NCI-H510A treated with DMSO at 0.1 percent for 48 hours (cell line): ENCODE results near the gene SCFD2.
"Not testable (repeated sequence)": the region's sequence is repeated elsewhere in the genome, so short reads cannot be mapped to it uniquely, and the experiment has no call there.

Source experiments
- DNase-seq: peaks from one replicate; lab custom pipeline; 2025; lab: John Stamatoyannopoulos, UW

The SCFD2 gene

GRCh38 chr4:53011259-53011905, 354.5 kb downstream of the SCFD2 start:
- no peak for DNase-seq

GRCh38 chr4:53010318-53010717, 355.5 kb downstream of the SCFD2 start:
- no peak for DNase-seq

DNA sequence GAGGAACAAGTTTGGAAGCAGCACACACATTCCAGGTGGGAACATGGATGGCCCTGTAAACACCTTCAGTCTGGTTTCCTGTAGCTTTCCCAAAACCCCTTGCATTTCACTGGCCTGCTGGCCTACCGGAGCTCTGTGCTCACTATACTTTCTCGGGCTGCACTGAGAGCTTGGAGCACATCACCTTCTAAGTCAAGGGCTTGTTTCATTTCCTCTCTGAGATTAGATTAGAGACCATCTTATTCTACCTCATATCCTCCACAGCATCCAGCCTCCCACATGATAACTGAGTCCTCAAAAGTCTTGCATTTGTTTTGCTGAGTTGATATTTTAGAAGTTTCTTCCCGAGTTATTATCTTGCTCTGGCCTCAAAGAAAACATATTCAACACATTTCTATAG, 356.0 kb downstream of the SCFD2 start:
- no peak for DNase-seq

DNA sequence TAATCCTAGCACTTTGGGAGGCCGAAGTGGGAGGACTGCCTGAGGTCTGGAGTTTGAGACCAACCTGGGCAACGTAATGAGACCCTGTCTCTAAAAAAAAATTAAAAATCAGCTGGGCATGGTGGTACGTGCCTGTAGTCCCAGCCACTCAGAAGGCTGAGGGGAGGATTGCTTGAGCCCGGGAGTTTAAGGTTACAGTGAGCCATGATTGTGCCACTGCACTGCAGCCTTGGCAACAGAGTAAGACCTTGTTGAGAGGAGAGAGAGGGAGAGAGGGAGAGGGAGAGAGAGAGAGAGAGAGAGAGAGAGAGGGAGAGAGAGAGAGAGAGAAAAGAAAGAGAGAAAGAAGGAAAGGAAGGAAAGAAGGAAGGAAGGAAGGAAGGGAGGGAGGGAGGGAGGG, 358.8 kb downstream of the SCFD2 start:
- no peak for DNase-seq

- no peak for DNase-seq
Measured at GRCh38 chr4:53005808-53006207, 360.1 kb downstream of the SCFD2 start.

DNA sequence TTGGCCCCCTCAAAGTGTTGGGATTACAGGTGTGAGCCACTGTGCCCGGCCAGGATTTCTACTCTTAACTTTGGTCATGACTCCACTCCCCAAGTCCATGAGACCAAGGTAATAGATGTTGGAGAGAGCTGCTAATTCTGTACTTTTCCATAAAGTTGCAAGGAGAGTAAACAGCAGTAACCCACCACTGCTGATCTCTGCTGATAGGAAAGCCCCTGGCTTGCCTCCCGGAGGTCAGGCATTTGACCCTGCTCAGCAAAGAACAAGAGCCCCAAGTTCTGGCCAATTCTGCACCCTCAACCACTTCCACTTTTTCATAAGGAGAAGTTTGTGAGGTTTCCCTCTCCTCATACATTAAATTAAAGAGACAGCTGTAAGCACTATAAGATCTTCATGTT, 360.7 kb downstream of the SCFD2 start:
- DNase-seq, result no peak

- DNase-seq, result no peak
Measured at GRCh38 chr4:53004497-53005148, 361.2 kb downstream of the SCFD2 start.

DNA sequence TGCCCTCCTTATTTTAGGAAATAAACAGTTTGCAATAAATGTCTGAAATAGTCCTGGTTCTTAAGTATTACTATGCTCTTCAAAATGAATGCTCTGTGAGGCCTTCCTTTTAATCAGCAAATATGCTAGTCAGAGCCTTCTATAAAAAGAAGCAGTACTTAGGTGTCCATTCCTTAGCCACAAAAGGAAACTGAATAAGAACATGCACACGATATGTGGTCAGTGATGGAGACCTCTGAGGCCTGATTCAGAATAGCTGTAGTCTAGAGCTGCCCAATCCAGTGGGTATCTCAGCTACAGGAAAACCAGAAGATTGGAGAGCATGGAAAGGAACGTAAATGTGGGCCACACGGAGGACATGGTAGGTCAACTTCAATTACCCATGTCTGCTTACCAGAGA, 361.9 kb downstream of the SCFD2 start:
- DNase-seq, result no peak

GRCh38 chr4:53000560-53000959, 365.3 kb downstream of the SCFD2 start:
- no peak for DNase-seq

DNA sequence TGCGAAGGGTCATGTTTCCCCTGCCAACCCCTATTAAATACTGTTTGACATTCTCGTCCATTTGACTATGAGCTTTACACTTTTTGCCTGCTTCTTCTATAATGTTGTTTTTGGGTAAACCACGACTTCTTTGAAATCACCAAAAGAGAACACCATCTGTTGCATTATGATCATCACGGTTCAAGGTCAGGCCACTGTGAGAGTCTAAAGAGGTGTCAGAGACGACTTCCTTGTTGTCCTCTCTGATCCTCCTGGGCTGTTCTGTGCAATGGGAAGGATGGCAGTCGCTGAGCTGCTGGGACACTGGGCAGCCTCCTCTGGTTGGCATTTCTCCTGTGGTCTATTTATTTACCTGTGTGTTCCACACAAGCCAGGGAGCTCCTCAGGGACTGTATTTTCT, 366.2 kb downstream of the SCFD2 start:
- DNase-seq, result no peak

GRCh38 chr4:52998413-52998812, 367.4 kb downstream of the SCFD2 start:
- DNase-seq, result no peak

- DNase-seq, result no peak
Measured at GRCh38 chr4:52997132-52997416, 368.8 kb downstream of the SCFD2 start.

DNA sequence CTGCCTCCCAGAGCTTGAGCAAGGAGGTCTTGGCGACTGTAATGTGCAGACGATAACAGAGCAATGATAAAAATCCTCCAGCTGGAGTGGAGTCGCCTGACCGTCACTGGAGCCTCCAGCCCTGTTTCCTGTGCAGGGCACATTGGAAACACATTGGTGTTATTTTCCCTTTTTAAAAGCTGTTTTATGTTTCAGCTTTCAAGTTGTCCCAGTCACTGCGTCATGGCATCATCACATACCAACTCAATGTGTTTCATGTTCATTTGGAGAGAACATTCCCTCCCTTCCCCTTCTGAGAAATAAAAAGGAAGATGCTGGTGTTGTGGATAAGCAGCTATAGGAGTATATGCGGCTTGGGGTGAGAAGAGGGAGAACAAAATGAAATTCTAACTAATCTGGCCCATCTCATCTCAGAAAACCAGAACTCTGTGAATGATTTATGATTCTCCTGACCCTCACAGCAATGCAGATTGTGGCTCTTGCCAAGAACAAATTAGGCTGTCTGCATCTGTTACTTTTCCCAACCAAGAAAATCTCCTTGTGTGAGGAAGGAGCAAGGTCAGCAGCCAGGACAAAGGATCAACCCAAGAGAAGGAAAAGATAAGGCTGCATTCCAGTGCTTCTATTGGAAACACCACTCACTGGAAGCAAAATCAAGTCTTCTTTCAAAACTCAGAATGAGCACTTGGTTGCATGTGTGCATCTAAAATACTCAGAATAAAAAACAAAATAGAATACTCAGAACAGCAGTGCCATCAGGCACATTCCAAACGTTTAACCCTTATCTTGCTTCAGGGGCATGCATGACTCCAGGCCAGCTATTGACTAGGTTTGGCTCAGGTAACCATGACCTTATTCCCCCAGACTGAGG, 369.4 kb downstream of the SCFD2 start:
- DNase-seq, result no peak

- no peak for DNase-seq
Measured at GRCh38 chr4:52995360-52996030, 370.4 kb downstream of the SCFD2 start.

DNA sequence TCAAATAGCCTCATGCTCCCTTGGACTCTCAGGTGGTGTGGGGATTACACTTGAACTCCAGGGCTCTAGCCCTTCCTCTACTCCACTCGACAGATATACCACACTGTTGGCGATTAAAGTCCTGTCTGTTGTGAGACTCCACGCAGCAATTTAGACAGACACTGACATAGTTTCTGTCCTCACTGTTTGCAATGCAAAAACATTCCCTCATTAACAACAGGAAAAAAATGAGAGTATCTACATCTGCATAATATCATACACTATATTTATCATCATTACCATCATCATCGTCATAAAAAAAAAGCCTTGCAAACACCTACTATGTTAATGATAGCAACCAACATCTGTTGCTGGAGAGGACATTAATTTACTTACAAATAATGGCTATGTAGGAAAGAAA, 371.3 kb downstream of the SCFD2 start:
- no peak for DNase-seq

DNA sequence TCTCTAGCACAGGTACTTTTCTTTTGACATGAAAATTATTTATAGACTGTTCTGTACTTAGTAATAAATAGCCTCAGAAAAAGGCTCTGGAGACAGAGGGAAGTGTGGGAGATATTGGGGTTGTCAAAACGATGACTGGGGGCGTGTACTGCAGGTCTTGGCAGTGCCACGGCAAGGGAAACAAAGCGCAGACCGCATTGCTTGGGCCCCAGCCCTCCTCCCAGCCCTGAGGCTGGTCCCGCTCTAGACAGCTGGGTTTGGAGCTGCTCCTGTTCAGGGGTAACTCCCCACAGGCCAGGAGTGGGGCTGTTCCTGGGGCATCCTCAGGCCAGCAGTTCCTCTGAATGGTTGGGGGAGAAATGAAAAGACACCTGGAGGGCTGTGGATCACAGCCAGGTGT, 372.1 kb downstream of the SCFD2 start:
- no peak for DNase-seq

DNA sequence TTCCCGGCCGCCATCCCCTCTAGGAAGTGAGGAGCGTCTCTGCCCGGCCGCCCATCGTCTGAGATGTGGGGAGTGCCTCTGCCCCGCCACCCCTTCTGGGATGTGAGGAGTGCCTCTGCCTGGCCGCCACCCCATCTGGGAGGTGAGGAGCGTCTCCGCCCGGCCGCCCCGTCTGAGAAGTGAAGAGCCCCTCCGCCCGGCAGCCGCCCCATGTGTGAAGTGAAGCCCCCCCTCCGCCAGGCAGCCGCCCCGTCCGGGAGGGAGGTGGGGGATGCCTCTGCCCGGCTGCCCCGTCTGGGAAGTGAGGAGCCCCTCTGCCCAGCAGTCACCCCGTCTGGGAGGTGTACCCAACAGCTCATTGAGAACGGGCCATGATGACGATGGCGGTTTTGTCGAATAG, 373.3 kb downstream of the SCFD2 start:
- not testable (repeated sequence) for DNase-seq

DNA sequence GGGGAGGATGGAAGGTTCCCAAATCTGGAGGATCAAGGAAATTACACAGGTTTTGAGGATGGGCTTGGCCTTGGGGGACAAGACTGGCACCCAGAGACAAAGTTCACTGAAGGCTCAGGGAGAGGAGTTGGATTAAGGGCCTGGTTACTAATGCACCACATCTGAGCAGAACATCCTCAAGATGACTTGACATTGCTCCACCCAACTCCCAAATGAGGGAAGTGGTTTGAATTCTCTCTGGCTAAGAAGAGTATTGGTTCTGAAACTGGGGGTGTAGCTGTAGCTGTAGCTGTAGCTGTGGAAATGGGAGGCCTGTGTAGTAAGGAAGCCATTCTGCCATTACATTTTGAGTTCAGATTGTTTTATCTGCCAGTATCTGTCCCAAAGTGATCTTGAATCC, 374.4 kb downstream of the SCFD2 start:
- no peak for DNase-seq

DNA sequence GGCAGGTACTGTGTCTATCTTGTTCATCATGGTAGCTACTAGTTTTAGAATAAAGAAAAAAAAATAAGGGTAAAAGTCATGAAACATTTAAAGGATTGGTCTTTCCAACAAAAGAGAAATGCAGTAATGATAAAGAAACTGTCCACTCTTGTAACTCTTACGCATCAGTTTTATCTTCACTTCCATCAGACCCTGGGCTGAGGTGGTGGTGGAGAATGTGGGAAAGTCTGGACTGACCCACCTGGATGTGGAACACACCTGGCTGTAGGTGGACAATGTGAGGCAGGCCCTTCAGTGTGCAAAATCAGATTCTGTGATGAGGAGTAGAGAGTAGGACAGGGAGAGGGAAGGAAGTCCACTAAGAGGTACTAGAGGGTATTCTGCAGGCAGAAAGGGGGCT, 375.2 kb downstream of the SCFD2 start:
- DNase-seq, result no peak

- DNase-seq, result no peak
Measured at GRCh38 chr4:52989865-52990264, 376.0 kb downstream of the SCFD2 start.

GRCh38 chr4:52987392-52988056, 378.3 kb downstream of the SCFD2 start:
- DNase-seq, result no peak

DNA sequence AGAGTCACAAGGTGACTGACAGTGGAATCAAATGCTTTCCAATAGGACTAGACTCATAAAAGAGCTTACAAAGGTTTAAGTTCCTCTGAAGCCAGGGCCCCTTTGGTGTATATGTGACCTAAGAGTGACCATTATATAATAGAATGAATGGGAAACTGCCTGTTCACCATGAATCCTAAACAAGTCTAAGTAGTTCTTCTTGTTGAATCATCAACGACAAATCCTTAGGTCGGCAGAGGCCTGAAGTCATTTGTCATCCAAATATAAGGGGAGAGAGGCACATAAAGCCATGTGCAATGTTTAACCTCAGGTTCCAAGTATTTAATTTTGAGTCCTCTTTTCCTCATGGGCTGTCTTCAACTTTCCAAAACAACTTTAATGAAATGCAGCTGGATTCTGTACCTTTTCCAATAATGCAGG, 381.4 kb downstream of the SCFD2 start:
- no peak for DNase-seq
